GM18858 (cell line): ENCODE results near the gene RAPGEF1.

Experiments
- ATAC-seq: cut with Tn5 transposase; IDR thresholded peaks from one replicate; pipeline ENCODE4 v1.9.1; 2021; ENCODE audit not compliant: unreplicated experiment

Gene RAPGEF1

GRCh38 chr9:131545003-131545785, 194.7 kb downstream of the RAPGEF1 start, which contains the start of gene PRRT1B:
TSS of gene PRRT1B (plus strand) at chr9:131545523. CDS start at chr9:131545616, 93 bp downstream.
- ATAC-seq: no peak

- no peak for ATAC-seq
Observed at GRCh38 chr9:131543141-131543540, 196.7 kb downstream of the RAPGEF1 start.

GRCh38 chr9:131539223-131539923, 200.5 kb downstream of the RAPGEF1 start:
- ATAC-seq: no peak

DNA sequence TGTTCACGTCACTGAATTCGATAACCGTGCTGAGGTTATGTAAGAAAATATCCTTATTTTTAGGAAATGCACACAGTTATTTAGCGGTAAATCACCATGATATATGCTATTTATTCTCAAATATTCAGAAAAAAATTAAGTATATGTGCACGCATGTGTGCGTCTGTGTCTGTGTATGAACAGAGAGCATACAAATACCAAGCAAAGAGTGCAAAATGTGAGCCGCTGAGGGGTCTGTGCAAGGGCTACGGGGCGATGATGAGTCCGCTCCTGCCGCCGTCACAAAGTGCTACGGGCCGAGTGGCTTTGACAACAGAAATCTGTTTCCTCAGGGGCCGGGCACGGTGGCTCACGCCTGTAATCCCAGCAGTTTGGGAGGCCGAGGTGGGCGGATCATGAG, 201.9 kb downstream of the RAPGEF1 start:
- ATAC-seq: no peak

GRCh38 chr9:131534721-131535237, 205.1 kb downstream of the RAPGEF1 start:
- no peak for ATAC-seq

DNA sequence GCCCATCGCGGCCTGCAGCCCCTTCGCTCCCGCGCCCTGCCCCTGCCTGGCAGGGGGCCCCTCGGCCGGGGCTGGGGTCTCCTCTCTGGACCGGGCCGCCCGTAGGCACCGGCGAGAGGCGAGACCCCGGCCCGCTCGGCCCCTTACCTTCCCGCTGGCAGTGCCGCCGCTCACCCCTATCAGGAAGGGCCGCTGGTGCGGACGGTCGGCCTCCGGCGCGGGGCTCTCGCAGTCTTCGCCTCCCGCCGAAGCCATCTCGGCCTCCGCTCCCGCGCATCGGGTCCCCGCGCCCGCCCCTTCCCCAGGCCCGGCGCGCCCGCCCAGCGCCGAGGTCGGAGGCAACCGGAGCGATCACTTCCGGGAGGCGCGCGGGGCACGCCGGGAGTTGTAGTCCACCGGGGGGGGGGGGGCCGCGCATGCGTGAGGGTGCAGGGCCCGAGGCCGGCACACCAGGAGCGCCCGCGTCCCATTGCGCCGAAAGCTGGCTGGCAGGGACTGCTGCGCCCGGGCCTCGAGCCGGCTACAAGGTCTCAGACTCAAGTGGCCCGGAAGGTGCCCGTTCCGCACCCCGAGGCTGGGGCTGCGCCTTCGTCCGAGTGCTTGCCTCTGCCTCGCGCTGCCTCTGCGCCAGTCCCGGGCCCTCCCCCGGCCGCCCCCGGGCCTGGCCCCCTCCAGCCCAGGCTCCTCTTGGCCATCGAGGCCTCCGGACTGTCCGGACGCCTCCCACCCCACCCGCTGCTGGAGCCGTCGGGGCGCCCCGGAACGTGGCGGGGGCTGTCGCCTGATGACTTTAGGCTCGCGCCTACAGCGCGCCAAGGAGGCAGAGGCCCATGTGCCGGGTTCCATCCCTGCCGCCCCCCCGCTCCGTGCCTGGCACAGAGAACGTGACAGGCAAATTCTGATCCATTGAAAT, 208.7 kb downstream of the RAPGEF1 start, which contains the start of gene UCK1:
UCK1 (minus strand) TSS at position 344 of the 913 bp plus-strand sequence; CDS start at position 255, 89 bp downstream.
- ATAC-seq: peak; percentile 72

DNA sequence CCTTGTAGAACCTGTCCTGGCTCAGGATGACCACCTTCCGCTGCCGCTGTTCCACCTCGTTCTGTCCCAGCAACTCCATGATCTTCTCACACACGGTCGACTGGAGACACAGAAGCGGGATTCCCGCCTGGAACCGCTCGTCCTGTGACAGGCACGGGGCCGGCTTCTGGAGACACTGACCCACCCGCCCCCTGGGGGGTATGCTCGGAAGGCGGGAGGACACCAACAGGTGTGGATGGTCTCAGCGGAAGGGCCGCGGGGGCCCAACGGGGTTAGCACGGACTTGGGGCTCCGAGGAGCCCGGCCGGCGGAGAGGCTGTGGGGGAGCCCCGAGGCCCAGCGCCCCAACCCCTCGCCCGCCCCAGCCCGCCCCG, 209.3 kb downstream of the RAPGEF1 start:
- peak; percentile 10 for ATAC-seq

DNA sequence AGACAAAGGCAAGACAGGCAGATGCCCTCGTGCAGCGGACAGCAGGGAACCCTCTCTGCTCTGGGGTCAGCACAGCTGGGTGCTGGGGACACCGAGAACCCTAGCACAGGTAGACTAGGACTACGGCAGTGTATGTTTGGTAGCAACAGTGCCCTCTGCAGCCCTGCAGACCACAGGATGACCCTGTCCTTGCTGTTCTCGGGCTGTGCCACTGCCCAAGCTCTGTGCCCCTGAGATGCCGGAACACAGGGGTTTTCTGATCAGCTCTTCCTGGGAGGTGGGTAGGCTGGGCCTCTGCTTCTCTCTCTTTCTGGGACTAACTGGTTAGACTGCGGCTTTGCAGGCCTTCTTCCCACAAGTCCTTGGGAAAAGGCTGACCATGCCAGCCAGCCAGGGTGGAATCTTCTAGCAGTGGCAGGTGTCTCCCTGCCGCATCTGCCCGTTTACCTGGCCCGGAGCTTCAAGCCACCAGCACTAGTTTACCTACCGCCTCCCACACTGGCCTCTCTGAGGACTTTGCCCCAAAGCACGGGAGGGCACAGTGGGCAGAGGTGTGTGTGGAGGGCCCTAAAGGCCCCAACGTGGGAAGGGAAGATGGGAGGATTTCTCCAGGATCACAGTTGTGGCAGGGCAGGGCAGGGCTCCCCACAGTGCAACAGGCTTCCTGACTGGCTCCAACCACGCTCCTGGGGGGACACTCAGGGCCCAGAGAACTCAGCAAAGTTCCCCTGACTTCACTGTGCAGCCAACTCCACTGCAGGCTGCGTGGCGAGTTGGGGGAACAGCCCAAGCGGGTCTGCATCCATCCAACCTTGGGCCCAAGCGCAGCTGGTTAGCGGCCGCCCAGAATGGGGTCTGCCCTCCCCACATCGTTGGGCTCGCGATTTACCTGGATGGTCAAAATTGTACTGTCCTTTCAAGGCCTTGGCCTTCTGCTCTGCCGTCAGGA, 210.0 kb downstream of the RAPGEF1 start:
- no peak for ATAC-seq

- ATAC-seq: no peak
Observed at GRCh38 chr9:131528886-131529505, 210.9 kb downstream of the RAPGEF1 start.

DNA sequence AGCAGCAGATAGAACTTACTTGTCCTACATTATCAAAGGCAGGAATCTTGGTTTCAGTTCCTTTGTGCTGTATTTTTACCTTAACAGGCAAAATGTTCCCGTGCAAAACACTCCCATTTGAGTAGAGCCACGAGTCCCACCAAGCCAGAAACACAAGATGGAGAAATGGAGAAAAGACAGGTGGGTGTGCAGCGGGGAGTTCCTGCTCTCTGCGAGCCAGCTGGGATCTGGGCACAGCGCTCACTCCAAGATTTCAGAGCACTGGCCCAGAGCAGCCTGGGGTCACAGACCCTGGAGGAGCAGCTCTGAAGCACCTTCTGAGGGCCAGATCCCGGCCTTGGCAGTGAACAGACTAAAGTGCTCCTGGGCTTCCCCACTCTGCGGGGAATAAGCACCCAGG, 211.7 kb downstream of the RAPGEF1 start:
- no peak for ATAC-seq
